Sigmoid colon (tissue), 4 donors: ENCODE data around the gene AFF4.

Experiments
- EP300 ChIP-seq, 4 donors: sonication (generic); formaldehyde crosslinking; IDR thresholded peaks; one replicate each; pipeline ENCODE4 v1.6.1; 2017; ENCODE audit warnings: antibody characterized with exemption in 4 of 4
- POLR2A ChIP-seq, 2 donors: fragments of 450-650 bp; IDR thresholded peaks; one replicate each; pipeline ENCODE4 v1.6.1; 2016; ENCODE audit warnings: antibody characterized with exemption in 2 of 2, mild to moderate bottlenecking in 2 of 2, moderate library complexity in 2 of 2
- POLR2AphosphoS5 ChIP-seq, 4 donors: sonication (generic); formaldehyde crosslinking; IDR thresholded peaks; one replicate each; pipeline ENCODE4 v1.6.1; 2017; ENCODE audit warnings: antibody characterized with exemption in 4 of 4
- TF ChIP-seq, protein P1 (sequence below), 4 experiments: fragments of 450-650 bp in 3 of 4; fragments of 200-600 bp in 1 of 4; IDR thresholded peaks; one replicate each; pipeline ENCODE4 v1.5.1; 2016 to 2019; ENCODE audit warnings: antibody characterized with exemption in 4 of 4, mild to moderate bottlenecking in 3 of 4, moderate library complexity in 2 of 4

- TF ChIP-seq POLR2A (IDR thresholded peaks at IDR 0.05), result no peak
- TF ChIP-seq, protein P1, sequence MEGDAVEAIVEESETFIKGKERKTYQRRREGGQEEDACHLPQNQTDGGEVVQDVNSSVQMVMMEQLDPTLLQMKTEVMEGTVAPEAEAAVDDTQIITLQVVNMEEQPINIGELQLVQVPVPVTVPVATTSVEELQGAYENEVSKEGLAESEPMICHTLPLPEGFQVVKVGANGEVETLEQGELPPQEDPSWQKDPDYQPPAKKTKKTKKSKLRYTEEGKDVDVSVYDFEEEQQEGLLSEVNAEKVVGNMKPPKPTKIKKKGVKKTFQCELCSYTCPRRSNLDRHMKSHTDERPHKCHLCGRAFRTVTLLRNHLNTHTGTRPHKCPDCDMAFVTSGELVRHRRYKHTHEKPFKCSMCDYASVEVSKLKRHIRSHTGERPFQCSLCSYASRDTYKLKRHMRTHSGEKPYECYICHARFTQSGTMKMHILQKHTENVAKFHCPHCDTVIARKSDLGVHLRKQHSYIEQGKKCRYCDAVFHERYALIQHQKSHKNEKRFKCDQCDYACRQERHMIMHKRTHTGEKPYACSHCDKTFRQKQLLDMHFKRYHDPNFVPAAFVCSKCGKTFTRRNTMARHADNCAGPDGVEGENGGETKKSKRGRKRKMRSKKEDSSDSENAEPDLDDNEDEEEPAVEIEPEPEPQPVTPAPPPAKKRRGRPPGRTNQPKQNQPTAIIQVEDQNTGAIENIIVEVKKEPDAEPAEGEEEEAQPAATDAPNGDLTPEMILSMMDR (IDR thresholded peaks at IDR 0.05), result no peak
- no peak for TF ChIP-seq POLR2AphosphoS5 (IDR thresholded peaks at IDR 0.05)
- TF ChIP-seq EP300 (IDR thresholded peaks at IDR 0.05), result no peak
These were observed 86.0 kb downstream of the AFF4 start for GRCh38 chr5:132877466-132877865.
